Astrocyte (in vitro differentiated cells and primary cell): ENCODE results near the gene SP3. TPM values are rescaled to one million over a fixed set of nuclear protein-coding genes. Genes with fewer than 3 reads are reported as not detected.

Source experiments
- DNase-seq: peaks from one replicate; pipeline ENCODE4 v3.0.0-alpha.2; 2010; ENCODE audit warnings: low read depth
- FAIRE-seq: peaks from 2 replicates; lab custom pipeline; 2011; peaks lifted over from hg19 to GRCh38; lab: Jason Lieb, UNC
- H2AFZ ChIP-seq: 2 replicates; pipeline ENCODE4 v1.6.0; 2012; ENCODE audit warnings: low read depth, low read length, inconsistent platforms
- H3K27ac ChIP-seq: 2 replicates; pipeline ENCODE4 v1.5.1; 2011; ENCODE audit warnings: low read depth, low read length, inconsistent platforms
- H3K27me3 ChIP-seq: 2 replicates; pipeline ENCODE4 v1.6.0; 2011; ENCODE audit warnings: low read length, inconsistent platforms; ENCODE audit not compliant: insufficient read depth
- H3K36me3 ChIP-seq: 2 replicates; pipeline ENCODE4 v1.5.1; 2011; ENCODE audit warnings: low read length, inconsistent platforms; ENCODE audit not compliant: insufficient read depth
- H3K4me1 ChIP-seq: 2 replicates; pipeline ENCODE4 v1.5.1; 2011; ENCODE audit warnings: low read length, inconsistent platforms; ENCODE audit not compliant: insufficient read depth
- H3K4me2 ChIP-seq: 2 replicates; pipeline ENCODE4 v1.6.0; 2012; ENCODE audit warnings: low read length, inconsistent platforms
- H3K4me3 ChIP-seq: 2 replicates; pipeline ENCODE4 v1.5.1; 2011; ENCODE audit warnings: low read depth, mild to moderate bottlenecking, low read length, inconsistent platforms; ENCODE audit not compliant: insufficient read depth
- H3K79me2 ChIP-seq: 2 replicates; pipeline ENCODE4 v1.6.0; 2012; ENCODE audit warnings: mild to moderate bottlenecking, low read length, inconsistent platforms; ENCODE audit not compliant: insufficient read depth
- H3K9ac ChIP-seq: 2 replicates; pipeline ENCODE4 v1.6.0; 2012; ENCODE audit warnings: mild to moderate bottlenecking, low read length, inconsistent platforms
- H3K9me3 ChIP-seq: 2 replicates; pipeline ENCODE4 v1.5.1; 2012; ENCODE audit warnings: low read depth, mild to moderate bottlenecking, low read length, inconsistent platforms; ENCODE audit not compliant: insufficient read depth
- H4K20me1 ChIP-seq: 2 replicates; pipeline ENCODE4 v1.6.0; 2012; ENCODE audit warnings: low read length, inconsistent platforms; ENCODE audit not compliant: insufficient read depth
- H3K27ac Mint-ChIP-seq: one replicate; pipeline ENCODE4 v1.8.0; 2021; ENCODE audit warnings: mild to moderate bottlenecking, mixed read lengths; ENCODE audit not compliant: unreplicated experiment
- H3K27me3 Mint-ChIP-seq: one replicate; pipeline ENCODE4 v1.8.0; 2021; ENCODE audit warnings: low read depth, mixed read lengths; ENCODE audit not compliant: unreplicated experiment
- H3K36me3 Mint-ChIP-seq: one replicate; pipeline ENCODE4 v1.8.0; 2021; ENCODE audit warnings: low read depth, mixed read lengths; ENCODE audit not compliant: unreplicated experiment
- H3K4me1 Mint-ChIP-seq: one replicate; pipeline ENCODE4 v1.8.0; 2021; ENCODE audit warnings: low read depth, mixed read lengths; ENCODE audit not compliant: unreplicated experiment
- H3K4me3 Mint-ChIP-seq: one replicate; pipeline ENCODE4 v1.8.0; 2021; ENCODE audit warnings: mild to moderate bottlenecking, moderate library complexity, mixed read lengths; ENCODE audit not compliant: unreplicated experiment
- H3K9me3 Mint-ChIP-seq: one replicate; pipeline ENCODE4 v1.8.0; 2021; ENCODE audit warnings: mild to moderate bottlenecking, mixed read lengths; ENCODE audit not compliant: unreplicated experiment
- EZH2 ChIP-seq: IDR thresholded peaks from 2 replicates; pipeline ENCODE4 v1.6.1; 2012; ENCODE audit warnings: mild to moderate bottlenecking, low read length, inconsistent platforms; ENCODE audit not compliant: insufficient read depth
- total RNA-seq: library from RNA; stranded (reverse); gene quantifications from 2 replicates; pipeline ENCODE4 v1.2.1, GENCODE V29; 2021
- TF ChIP-seq, protein P1 (sequence below): IDR thresholded peaks from 2 replicates; pipeline ENCODE4 v1.5.1; 2011; ENCODE audit warnings: low read depth, mild to moderate bottlenecking, inconsistent platforms, low read length, moderate library complexity; ENCODE audit not compliant: insufficient read depth

SP3 gene
- total RNA-seq, 1 donor from 2014 or later: 59.6 TPM

GRCh38 chr2:173952267-173953046, 12.7 kb downstream of the SP3 start:
- peaks cover 5% of the 10 kb centered on the region for H3K36me3 Mint-ChIP-seq
- FAIRE-seq: no peak
- H3K27me3 ChIP-seq: no peaks in the 10 kb centered on the region
- peaks cover 24% of the 10 kb centered on the region for H3K36me3 ChIP-seq
- H3K27me3 Mint-ChIP-seq: no peaks in the 10 kb centered on the region
- no peak overlapping the region for H2AFZ ChIP-seq
- H3K27ac Mint-ChIP-seq: no peak overlapping the region
- H3K9me3 ChIP-seq: no peaks in the 10 kb centered on the region
- no peak overlapping the region for H3K4me2 ChIP-seq
- peaks cover 12% of the 10 kb centered on the region for H3K4me1 ChIP-seq
- peaks cover 28% of the 10 kb centered on the region for H3K4me1 Mint-ChIP-seq
- H3K4me3 ChIP-seq: no peak overlapping the region
- peaks cover 100% of the 10 kb centered on the region for H3K79me2 ChIP-seq
- no peak overlapping the region for H3K27ac ChIP-seq
- DNase-seq: no peak
- H3K9me3 Mint-ChIP-seq: no peaks in the 10 kb centered on the region
- TF ChIP-seq, protein P1, sequence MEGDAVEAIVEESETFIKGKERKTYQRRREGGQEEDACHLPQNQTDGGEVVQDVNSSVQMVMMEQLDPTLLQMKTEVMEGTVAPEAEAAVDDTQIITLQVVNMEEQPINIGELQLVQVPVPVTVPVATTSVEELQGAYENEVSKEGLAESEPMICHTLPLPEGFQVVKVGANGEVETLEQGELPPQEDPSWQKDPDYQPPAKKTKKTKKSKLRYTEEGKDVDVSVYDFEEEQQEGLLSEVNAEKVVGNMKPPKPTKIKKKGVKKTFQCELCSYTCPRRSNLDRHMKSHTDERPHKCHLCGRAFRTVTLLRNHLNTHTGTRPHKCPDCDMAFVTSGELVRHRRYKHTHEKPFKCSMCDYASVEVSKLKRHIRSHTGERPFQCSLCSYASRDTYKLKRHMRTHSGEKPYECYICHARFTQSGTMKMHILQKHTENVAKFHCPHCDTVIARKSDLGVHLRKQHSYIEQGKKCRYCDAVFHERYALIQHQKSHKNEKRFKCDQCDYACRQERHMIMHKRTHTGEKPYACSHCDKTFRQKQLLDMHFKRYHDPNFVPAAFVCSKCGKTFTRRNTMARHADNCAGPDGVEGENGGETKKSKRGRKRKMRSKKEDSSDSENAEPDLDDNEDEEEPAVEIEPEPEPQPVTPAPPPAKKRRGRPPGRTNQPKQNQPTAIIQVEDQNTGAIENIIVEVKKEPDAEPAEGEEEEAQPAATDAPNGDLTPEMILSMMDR: no peak
- TF ChIP-seq EZH2: no peak
- H3K9ac ChIP-seq: no peak overlapping the region
- H3K4me3 Mint-ChIP-seq: no peak overlapping the region
- H4K20me1 ChIP-seq: peaks cover 92% of the 10 kb centered on the region

- FAIRE-seq: no peak
- no peak overlapping the region for H3K4me3 ChIP-seq
- peaks cover 4% of the 10 kb centered on the region for H3K36me3 ChIP-seq
- no peak overlapping the region for H3K4me3 Mint-ChIP-seq
- H3K36me3 Mint-ChIP-seq: peaks cover 3% of the 10 kb centered on the region
- H3K79me2 ChIP-seq: peaks cover 100% of the 10 kb centered on the region
- H3K9ac ChIP-seq: no peak overlapping the region
- H3K4me2 ChIP-seq: no peak overlapping the region
- no peak overlapping the region for H3K27ac ChIP-seq
- H3K4me1 Mint-ChIP-seq: peaks cover 19% of the 10 kb centered on the region
- no peaks in the 10 kb centered on the region for H3K27me3 Mint-ChIP-seq
- no peak for DNase-seq
- no peak overlapping the region for H3K27ac Mint-ChIP-seq
- peaks cover 16% of the 10 kb centered on the region for H3K4me1 ChIP-seq
- H4K20me1 ChIP-seq: peaks cover 84% of the 10 kb centered on the region
- no peaks in the 10 kb centered on the region for H3K9me3 ChIP-seq
- no peak overlapping the region for H2AFZ ChIP-seq
- no peaks in the 10 kb centered on the region for H3K27me3 ChIP-seq
- TF ChIP-seq EZH2: no peak
- TF ChIP-seq, protein P1: no peak
- H3K9me3 Mint-ChIP-seq: no peaks in the 10 kb centered on the region
Measured at GRCh38 chr2:173948842-173949241, 16.3 kb downstream of the SP3 start.

DNA sequence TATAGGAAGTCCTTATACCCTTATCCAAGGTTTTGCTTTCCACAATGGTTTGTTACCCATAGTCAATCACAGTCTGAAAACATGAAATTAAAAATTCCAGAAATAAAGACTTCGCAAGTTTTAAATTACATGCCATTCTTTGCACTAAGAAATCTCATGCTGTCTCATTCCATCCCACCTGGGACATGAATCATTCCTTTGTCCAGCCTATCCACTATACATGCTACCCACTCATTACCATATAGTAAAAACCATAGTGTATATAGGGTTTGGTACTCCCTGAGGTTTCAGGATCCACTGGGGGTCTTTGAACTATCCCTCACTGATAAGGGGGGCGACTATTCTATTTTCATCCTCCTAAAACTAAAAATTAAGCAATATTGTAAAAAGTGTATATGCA, 17.0 kb downstream of the SP3 start:
- Mint-ChIP-seq H3K27me3 (no peaks in the 10 kb centered on the region), H3K36me3 (peaks cover 3% of the 10 kb centered on the region), H3K4me3 (no peak overlapping the region), H3K9me3 (no peaks in the 10 kb centered on the region), H3K27ac (no peak overlapping the region), H3K4me1 (peaks cover 23% of the 10 kb centered on the region)
- peaks cover 85% of the 10 kb centered on the region for H4K20me1 ChIP-seq
- H3K27ac ChIP-seq: no peak overlapping the region
- no peaks in the 10 kb centered on the region for H3K27me3 ChIP-seq
- H3K36me3 ChIP-seq: peaks cover 3% of the 10 kb centered on the region
- peaks cover 17% of the 10 kb centered on the region for H3K4me1 ChIP-seq
- H3K9me3 ChIP-seq: no peaks in the 10 kb centered on the region
- H3K79me2 ChIP-seq: peaks cover 100% of the 10 kb centered on the region
- no peak for DNase-seq
- no peak for FAIRE-seq
- no peak overlapping the region for H3K4me3 ChIP-seq
- no peak overlapping the region for H3K4me2 ChIP-seq
- H3K9ac ChIP-seq: no peak overlapping the region
- no peak overlapping the region for H2AFZ ChIP-seq
- TF ChIP-seq EZH2: no peak
- TF ChIP-seq, protein P1: no peak
